AG09309 (cell line): ENCODE results near the gene CALHM5.

Experiments
- DNase-seq: peaks from one replicate; pipeline ENCODE4 v3.0.0-alpha.2; 2010; ENCODE audit warnings: low read depth
- H3K4me3 ChIP-seq: 2 replicates; pipeline ENCODE4 v1.5.1; 2011; ENCODE audit warnings: mild to moderate bottlenecking, low read depth, low read length, moderate library complexity; ENCODE audit not compliant: control insufficient read depth
- TF ChIP-seq, protein P1 (sequence below): IDR thresholded peaks from 2 replicates; pipeline ENCODE4 v1.5.1; 2011; ENCODE audit warnings: mild to moderate bottlenecking, low read depth, low read length, inconsistent platforms; ENCODE audit not compliant: insufficient read depth, control insufficient read depth; ENCODE audit errors: missing control alignments

Gene CALHM5

DNA sequence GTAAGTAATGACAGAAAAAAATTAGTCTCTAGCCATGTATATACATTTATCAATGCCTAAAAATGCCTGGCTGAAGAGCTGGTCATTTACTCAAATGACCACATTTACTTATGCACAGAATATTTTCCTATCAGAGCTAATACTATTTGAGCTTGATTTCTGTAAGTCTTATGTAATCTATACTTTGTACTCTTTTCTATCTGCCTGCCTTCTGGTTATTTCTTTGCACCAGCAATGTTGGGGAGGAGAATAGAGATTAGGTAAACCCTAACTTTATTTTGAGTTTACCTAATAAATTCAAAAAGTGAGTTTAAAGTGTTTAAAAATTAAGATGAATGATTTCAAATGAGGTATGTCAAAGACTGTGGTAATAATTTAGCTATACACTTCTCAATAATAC lies 3.7 kb downstream of the CALHM5 start:
- no peak overlapping the region for H3K4me3 ChIP-seq
- DNase-seq = no peak
- TF ChIP-seq, protein P1, sequence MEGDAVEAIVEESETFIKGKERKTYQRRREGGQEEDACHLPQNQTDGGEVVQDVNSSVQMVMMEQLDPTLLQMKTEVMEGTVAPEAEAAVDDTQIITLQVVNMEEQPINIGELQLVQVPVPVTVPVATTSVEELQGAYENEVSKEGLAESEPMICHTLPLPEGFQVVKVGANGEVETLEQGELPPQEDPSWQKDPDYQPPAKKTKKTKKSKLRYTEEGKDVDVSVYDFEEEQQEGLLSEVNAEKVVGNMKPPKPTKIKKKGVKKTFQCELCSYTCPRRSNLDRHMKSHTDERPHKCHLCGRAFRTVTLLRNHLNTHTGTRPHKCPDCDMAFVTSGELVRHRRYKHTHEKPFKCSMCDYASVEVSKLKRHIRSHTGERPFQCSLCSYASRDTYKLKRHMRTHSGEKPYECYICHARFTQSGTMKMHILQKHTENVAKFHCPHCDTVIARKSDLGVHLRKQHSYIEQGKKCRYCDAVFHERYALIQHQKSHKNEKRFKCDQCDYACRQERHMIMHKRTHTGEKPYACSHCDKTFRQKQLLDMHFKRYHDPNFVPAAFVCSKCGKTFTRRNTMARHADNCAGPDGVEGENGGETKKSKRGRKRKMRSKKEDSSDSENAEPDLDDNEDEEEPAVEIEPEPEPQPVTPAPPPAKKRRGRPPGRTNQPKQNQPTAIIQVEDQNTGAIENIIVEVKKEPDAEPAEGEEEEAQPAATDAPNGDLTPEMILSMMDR = no peak

DNA sequence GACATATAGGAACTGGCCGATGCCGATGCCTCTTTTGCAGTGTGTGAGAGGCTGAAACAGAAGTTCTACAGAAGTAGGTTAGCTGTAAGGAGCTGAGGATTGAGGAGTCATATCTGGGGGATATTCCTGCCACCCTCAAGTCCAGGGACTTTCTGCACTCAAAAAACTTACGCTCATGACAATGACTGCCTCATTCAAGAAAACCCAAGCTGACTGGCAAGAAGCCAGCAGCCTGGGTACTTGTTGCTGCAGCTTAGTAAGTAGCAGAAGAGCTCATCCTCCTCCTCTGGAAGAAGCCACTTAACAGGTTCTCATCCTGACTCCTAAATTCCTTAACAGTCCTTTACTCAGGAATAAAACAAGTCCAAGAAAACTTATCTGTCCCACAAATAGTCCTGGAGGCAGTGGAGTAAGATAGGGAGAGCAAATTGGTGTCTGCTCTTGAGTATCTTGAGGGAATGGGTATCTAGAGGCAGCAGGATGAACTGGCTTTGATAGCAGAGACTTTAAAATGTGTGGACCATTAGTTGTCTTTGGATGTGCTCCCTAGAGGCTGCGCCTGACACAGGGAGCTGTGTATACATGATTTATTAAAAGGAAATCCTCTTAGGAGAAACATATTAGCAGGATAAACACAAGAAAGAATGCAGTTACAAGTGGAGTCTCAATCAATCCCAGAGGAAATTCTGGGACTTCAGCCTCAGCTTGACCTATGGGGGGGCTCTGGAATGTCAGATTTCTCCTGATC lies 7.4 kb downstream of the CALHM5 start:
- TF ChIP-seq, protein P1 = no peak
- DNase-seq = no peak
- H3K4me3 ChIP-seq = no peak overlapping the region

DNA sequence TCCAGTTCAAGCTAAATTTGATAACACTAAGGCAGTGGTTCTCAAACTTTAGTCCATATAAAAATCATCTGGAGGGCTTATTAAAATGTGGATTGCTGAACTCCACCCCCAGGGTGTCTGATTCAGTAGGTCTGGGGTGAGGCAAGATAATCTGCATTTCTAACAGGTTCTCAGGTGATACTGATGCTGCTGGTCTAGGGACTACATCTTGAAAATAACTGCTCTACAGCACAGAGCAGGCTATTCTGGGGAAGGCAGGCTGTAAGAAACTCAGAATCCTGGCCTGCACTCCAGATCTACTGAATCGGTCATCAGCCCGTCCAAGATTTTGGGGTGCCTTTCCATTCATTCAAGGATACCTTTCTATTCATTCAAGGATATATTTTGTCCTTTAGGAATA lies 11.5 kb downstream of the CALHM5 start:
- no peak for DNase-seq
- TF ChIP-seq, protein P1 = no peak
- no peak overlapping the region for H3K4me3 ChIP-seq

DNA sequence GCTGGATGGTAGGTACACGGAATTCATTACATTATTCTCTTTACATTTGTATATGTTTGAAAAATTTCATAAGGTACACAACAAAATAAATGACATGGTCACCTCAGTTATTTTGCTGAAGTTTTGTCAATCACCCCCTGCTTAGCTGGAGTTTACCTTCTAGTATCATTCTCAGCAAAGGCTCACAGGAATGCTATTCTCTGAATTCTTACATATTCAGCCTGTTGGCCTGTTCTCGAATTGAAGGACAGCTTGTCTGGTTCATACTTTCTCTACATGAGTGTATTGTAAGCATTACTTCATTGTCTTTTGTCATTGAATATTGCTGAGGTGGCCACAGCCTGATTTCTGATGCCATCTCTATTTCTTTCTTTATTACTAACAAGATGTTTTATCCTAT lies 12.8 kb downstream of the CALHM5 start:
- no peak for DNase-seq
- TF ChIP-seq, protein P1 = no peak
- no peak overlapping the region for H3K4me3 ChIP-seq

DNA sequence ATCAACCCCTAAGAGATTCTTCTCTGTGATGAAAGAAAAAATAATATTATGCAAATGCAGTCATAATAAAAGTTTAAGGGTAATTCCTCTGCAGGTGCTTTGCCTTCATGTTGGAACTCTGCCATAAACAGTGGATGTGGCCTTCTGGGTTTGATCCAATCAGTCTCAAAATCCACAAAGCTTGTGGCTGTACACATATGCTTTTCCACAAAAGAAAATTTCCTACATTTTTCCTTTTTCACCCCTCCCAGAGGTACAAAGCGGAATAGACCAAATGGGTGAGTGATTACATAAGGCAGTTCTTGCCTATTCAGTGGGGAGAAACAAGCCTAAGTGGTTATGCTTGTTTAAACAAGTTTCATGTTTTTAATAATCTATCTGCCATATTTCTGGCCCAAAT lies 16.7 kb downstream of the CALHM5 start:
- DNase-seq = no peak
- TF ChIP-seq, protein P1 = no peak
- no peak overlapping the region for H3K4me3 ChIP-seq

DNA sequence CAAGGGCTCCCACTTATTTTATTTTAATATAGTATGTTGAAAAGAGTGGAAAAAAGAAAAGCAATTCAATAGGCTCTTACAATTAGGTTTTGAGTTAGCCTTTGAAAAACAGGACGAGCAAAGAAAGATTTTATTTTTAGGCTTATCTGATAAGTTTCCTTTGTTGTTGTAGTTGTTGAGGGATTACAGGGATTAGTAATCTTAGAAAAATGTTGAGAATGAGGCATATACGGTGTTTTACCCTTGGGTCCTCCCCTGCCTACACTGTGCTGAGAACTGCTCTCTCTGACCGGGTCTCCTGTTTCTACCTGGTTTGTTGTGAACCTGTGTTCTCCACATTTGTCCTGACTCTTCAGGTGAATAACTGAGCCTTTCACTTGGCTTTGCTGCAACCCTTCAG lies 17.3 kb downstream of the CALHM5 start:
- DNase-seq = no peak
- no peak overlapping the region for H3K4me3 ChIP-seq
- TF ChIP-seq, protein P1 = no peak
